HFF-Myc (cell line): ENCODE measurements around the gene KRT80.

Source experiments
- DNase-seq: peaks from one replicate; pipeline ENCODE4 v3.0.0-alpha.2; 2011; ENCODE audit warnings: low read depth; ENCODE audit errors: extremely low read depth
- H3K4me3 ChIP-seq: replicated peaks from 2 replicates; pipeline ENCODE4 v1.5.1; 2011; ENCODE audit warnings: low read depth, mild to moderate bottlenecking, control low read depth, low read length
- CTCF ChIP-seq: IDR thresholded peaks from 2 replicates; pipeline ENCODE4 v1.5.1; 2012; ENCODE audit warnings: mild to moderate bottlenecking, low read depth, low read length, control low read depth; ENCODE audit errors: missing control alignments

KRT80 gene

GRCh38 chr12:52182898-52183543 lies 8.8 kb downstream of the KRT80 start:
- no peak for DNase-seq
- TF ChIP-seq CTCF = no peak
- H3K4me3 ChIP-seq = no peak overlapping the region

GRCh38 chr12:52182384-52182783 lies 9.4 kb downstream of the KRT80 start:
- no peak for DNase-seq
- no peak for TF ChIP-seq CTCF
- no peak overlapping the region for H3K4me3 ChIP-seq

- no peak for TF ChIP-seq CTCF
- no peak for DNase-seq
- no peak overlapping the region for H3K4me3 ChIP-seq
Measured at GRCh38 chr12:52181746-52182145, 10.1 kb downstream of the KRT80 start.

- no peak for DNase-seq
- H3K4me3 ChIP-seq = no peak overlapping the region
- no peak for TF ChIP-seq CTCF
Measured at GRCh38 chr12:52180971-52181628, 10.7 kb downstream of the KRT80 start.

GRCh38 chr12:52179396-52179973 lies 12.3 kb downstream of the KRT80 start:
- no peak overlapping the region for H3K4me3 ChIP-seq
- TF ChIP-seq CTCF = no peak

GRCh38 chr12:52178984-52179383 lies 12.8 kb downstream of the KRT80 start:
- TF ChIP-seq CTCF = no peak
- no peak overlapping the region for H3K4me3 ChIP-seq
- DNase-seq = no peak

More at GRCh38 chr12:52179396-52179973, 12.3 kb downstream of the KRT80 start:
- DNase-seq = no peak

- TF ChIP-seq CTCF = no peak
Measured at GRCh38 chr12:52178443-52178842, 13.4 kb downstream of the KRT80 start.

More at GRCh38 chr12:52178443-52178842, 13.4 kb downstream of the KRT80 start:
- DNase-seq = no peak
- H3K4me3 ChIP-seq = no peak overlapping the region
